Skeletal muscle tissue (tissue), 4 donors: ENCODE measurements around the gene TBATA. TPM values are rescaled to one million over a fixed set of nuclear protein-coding genes. Genes with fewer than 3 reads are reported as not detected.

Experiments
- H3K27ac ChIP-seq: one replicate; pipeline ENCODE4 v1.7.0; 2013; ENCODE audit warnings: mild to moderate bottlenecking, low read depth, low read length, inconsistent platforms
- H3K27me3 ChIP-seq, 3 donors: one replicate each; pipeline ENCODE4 v1.7.0; 2013; ENCODE audit warnings: low read length in 3 of 3; ENCODE audit not compliant: control insufficient read depth in 3 of 3, insufficient read depth in 3 of 3
- H3K36me3 ChIP-seq, 3 donors: one replicate each; pipeline ENCODE4 v1.7.0; 2013; ENCODE audit warnings: low read length in 3 of 3; ENCODE audit not compliant: control insufficient read depth in 3 of 3, insufficient read depth in 3 of 3
- H3K4me1 ChIP-seq, 3 donors: one replicate each; pipeline ENCODE4 v1.7.0; 2013; ENCODE audit warnings: low read length in 3 of 3, mild to moderate bottlenecking in 3 of 3; ENCODE audit not compliant: control insufficient read depth in 3 of 3, insufficient read depth in 3 of 3
- H3K4me3 ChIP-seq, 3 donors: one replicate each; pipeline ENCODE4 v1.7.0; 2013; ENCODE audit warnings: low read length in 3 of 3
- H3K9ac ChIP-seq, 3 donors: one replicate each; pipeline ENCODE4 v1.7.0; 2013; ENCODE audit warnings: low read length in 3 of 3, mild to moderate bottlenecking in 3 of 3, moderate library complexity in 2 of 3, low read depth in 1 of 3
- H3K9me3 ChIP-seq, 3 donors: one replicate each; pipeline ENCODE4 v1.7.0; 2013; ENCODE audit warnings: low read length in 3 of 3; ENCODE audit not compliant: control insufficient read depth in 3 of 3
- total RNA-seq: library from RNA; depleted of rRNA; stranded (reverse); fragments of >200 nt; gene quantifications from one replicate; pipeline ENCODE4 v1.2.3, GENCODE V29; 2014
- donor health status: Osteomylitis.

The TBATA gene
- not detected for total RNA-seq

- H3K4me1 ChIP-seq, result peaks cover 0 to 2% (median 2%) of the 10 kb centered on the region in 3 donors
- no peak within 1 kb of the TSS for H3K9ac ChIP-seq
- no peak within 1 kb of the TSS for H3K27ac ChIP-seq
- H3K27me3 ChIP-seq, result peaks cover 4 to 11% (median 4%) of the 10 kb centered on the region in 3 donors
- H3K9me3 ChIP-seq, result peaks cover 0 to 3% (median 0%) of the 10 kb centered on the region in 3 donors
- H3K36me3 ChIP-seq, result no peaks in the 10 kb centered on the region
- no peak within 1 kb of the TSS for H3K4me3 ChIP-seq
Observed at GRCh38 chr10:70785190-70785589, at the start of gene TBATA. Gene TBATA (minus strand): TSS chr10:70785377. CDS start chr10:70783379, 1,998 bp downstream.

DNA sequence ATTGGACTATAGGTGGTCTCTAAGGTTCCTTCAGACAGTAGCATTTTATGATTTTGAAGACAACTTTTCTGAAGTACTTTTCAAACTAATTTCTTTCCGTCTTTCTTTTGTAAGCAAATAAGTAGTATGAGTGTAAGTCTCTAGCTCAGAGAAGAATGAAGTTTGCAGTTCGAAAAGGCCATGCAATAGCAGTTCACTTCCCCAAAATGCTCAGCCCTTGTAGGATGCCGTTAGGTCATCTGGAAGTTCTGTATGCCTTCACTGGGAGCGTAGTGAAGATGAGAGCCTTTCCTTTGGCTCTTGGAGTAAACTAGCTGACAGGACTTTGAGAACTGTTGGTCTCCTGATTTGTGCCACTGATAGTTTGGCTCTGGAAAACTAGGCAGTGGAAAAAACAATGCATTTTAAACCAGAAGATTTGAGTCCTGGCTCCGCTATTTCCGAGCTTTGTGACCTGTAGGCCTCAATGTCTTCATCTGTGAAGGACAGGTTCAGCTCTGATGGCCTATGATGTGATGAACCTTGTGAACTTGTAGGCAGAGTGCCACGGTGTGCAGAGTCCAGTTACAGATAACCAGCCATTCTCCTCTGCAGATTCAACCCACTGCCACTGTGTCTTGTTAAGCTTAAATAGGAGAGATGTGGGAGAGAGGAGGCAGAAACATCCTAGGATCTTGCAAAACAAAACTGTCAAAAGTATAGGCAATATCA lies 49.4 kb upstream of the TBATA start:
- Histone ChIP-seq H3K9ac (no peak overlapping the region), H3K4me1 (peaks cover 6 to 43% (median 9%) of the 10 kb centered on the region in 3 donors), H3K36me3 (no peaks in the 10 kb centered on the region), H3K27ac (no peak overlapping the region), H3K4me3 (no peak overlapping the region), H3K27me3 (no peaks in the 10 kb centered on the region), H3K9me3 (no peaks in the 10 kb centered on the region)

DNA sequence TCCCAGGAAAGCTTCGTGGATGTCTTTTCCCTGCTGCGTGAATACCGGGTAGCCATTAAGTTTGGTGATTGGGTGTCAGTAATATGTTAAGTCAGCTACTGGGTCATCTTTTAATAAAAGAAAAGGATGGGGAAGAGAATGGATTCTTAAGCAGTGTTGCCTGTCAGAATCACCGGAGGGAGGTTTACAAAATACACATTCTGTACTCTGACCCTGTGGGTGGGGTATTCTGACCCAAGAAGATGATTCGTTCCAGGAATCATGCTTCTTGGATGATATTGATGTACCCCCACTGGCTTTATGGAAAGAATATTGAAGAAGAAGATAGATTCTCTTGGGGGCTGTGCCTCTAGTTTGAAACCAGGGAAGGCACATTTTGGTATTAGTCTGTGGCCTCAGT lies 48.8 kb upstream of the TBATA start:
- Histone ChIP-seq H3K27ac (no peak overlapping the region), H3K4me1 (peaks cover 10 to 46% (median 12%) of the 10 kb centered on the region in 3 donors), H3K9me3 (no peaks in the 10 kb centered on the region), H3K36me3 (no peaks in the 10 kb centered on the region), H3K4me3 (no peak overlapping the region), H3K9ac (no peak overlapping the region), H3K27me3 (no peaks in the 10 kb centered on the region)

DNA sequence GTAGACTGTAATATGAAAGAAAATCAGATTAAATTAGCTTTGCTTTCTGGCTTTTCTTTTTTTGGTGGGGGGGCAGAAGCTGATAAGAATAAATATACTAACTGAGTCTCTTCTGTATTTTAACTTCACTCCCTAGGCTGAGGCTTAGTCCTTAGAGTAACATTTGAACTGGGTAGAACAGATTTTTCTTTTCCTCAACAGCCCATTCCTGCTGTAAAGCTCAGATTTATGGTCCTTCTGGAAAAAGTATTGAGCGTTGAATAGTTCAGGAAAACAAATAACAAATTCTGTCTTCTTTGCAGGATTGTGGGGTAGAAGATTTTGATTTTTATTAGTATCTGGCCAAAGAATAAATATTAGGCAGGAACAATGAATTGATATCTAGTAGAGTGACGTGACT lies 48.4 kb upstream of the TBATA start:
- Histone ChIP-seq H3K4me1 (peaks cover 12 to 50% (median 13%) of the 10 kb centered on the region in 3 donors), H3K4me3 (no peak overlapping the region), H3K9ac (no peak overlapping the region), H3K27me3 (no peaks in the 10 kb centered on the region), H3K9me3 (no peaks in the 10 kb centered on the region), H3K36me3 (no peaks in the 10 kb centered on the region), H3K27ac (no peak overlapping the region)

GRCh38 chr10:70832852-70833528 lies 47.8 kb upstream of the TBATA start:
- Histone ChIP-seq H3K9me3 (no peaks in the 10 kb centered on the region), H3K27me3 (no peaks in the 10 kb centered on the region), H3K9ac (no peak overlapping the region), H3K4me3 (no peak overlapping the region), H3K36me3 (no peaks in the 10 kb centered on the region), H3K27ac (peak overlapping the region; percentile 28), H3K4me1 (peaks cover 12 to 50% (median 13%) of the 10 kb centered on the region in 3 donors)

DNA sequence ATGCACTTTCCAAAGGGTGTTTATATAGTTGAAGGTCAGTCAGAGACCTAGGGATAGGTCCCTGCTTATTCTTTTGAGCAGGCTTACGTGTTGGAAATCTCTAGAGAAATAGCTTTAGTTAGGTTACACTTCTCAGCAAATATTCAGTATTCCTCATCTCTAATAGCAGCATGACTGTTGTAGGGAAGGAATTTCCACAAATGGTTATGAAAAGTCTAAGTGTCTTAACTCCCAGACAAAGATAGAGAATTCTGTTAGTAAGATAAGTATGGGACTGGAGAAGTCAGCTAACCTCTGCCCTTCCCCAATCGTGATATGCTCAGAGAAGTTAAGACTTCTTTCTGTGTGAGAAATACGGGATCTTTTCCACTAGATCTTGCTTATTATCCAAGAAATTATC lies 47.0 kb upstream of the TBATA start:
- H3K4me3 ChIP-seq, result no peak overlapping the region
- peaks cover 12 to 50% (median 13%) of the 10 kb centered on the region in 3 donors for H3K4me1 ChIP-seq
- H3K27me3 ChIP-seq, result no peaks in the 10 kb centered on the region
- H3K36me3 ChIP-seq, result no peaks in the 10 kb centered on the region
- no peak overlapping the region for H3K27ac ChIP-seq
- H3K9me3 ChIP-seq, result no peaks in the 10 kb centered on the region
- no peak overlapping the region for H3K9ac ChIP-seq

DNA sequence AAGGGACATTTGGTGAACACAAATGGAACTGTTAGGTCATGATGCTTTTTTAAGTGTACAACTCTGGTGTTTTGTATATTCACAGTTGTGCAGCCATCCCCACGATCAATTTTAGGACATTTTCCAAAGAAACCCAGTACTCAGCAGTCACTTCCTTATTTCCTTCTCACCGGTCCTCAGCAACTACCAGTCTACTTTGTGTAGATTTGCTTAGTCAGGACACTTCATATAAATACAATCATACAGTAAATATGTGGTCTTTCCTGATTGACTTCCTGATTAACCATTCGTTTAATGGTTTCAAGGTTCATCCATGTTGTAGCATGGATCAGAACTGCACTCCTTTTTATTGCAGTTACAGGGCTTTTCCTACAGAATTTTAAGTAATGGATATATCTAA lies 45.0 kb upstream of the TBATA start:
- Histone ChIP-seq H3K27ac (peak overlapping the region; percentile 53), H3K9me3 (no peaks in the 10 kb centered on the region), H3K27me3 (no peaks in the 10 kb centered on the region), H3K36me3 (peaks cover 2 to 5% (median 3%) of the 10 kb centered on the region in 3 donors), H3K4me1 (peaks cover 12 to 41% (median 13%) of the 10 kb centered on the region in 3 donors), H3K4me3 (no peak overlapping the region), H3K9ac (no peak overlapping the region)

GRCh38 chr10:70829543-70829942 lies 44.4 kb upstream of the TBATA start:
- Histone ChIP-seq H3K9ac (no peak overlapping the region), H3K27ac (peak overlapping the region; percentile 53), H3K27me3 (no peaks in the 10 kb centered on the region), H3K36me3 (peaks cover 2 to 5% (median 3%) of the 10 kb centered on the region in 3 donors), H3K9me3 (no peaks in the 10 kb centered on the region), H3K4me3 (peak overlapping the region in 1 of 3 donors; percentile 40), H3K4me1 (peaks cover 12 to 36% (median 13%) of the 10 kb centered on the region in 3 donors)

DNA sequence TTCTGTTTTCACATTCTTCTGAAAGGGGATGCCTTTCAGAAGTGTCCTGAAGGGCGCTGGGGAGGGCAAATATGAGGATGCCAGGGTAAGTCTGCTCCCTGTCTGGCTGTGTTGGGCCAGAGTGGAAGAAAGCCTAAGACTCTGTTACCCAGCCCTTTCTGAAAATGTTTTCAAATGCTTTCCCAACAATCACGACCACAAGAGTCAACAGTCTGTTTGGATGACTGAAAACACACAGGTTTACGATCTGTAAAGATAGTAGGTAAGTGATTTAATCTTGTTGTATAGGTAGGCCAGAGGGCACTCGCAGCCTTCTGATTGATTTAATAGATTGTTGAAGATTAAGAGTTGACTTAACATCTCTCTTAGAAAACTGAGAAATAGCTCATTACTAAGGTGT lies 43.7 kb upstream of the TBATA start:
- Histone ChIP-seq H3K4me1 (peaks cover 12 to 36% (median 13%) of the 10 kb centered on the region in 3 donors), H3K9me3 (no peaks in the 10 kb centered on the region), H3K27ac (peak overlapping the region; percentile 53), H3K9ac (no peak overlapping the region), H3K4me3 (no peak overlapping the region), H3K27me3 (no peaks in the 10 kb centered on the region), H3K36me3 (peaks cover 2 to 5% (median 3%) of the 10 kb centered on the region in 3 donors)
